SH-SY5Y (cell line): Measurements from ENCODE around the gene SMIM45.

Experiments used
- GATA2 ChIP-seq: IDR thresholded peaks from 2 replicates; pipeline ENCODE4 v1.6.1; 2011; ENCODE audit warnings: mild to moderate bottlenecking, low read depth, low read length
- GATA3 ChIP-seq: IDR thresholded peaks from 2 replicates; pipeline ENCODE4 v1.6.1; 2011; ENCODE audit warnings: low read depth, mild to moderate bottlenecking, low read length, moderate library complexity

GRCh38 chr22:41904450-41905410 lies 47.2 kb upstream of the SMIM45 start:
- TF ChIP-seq GATA2: no peak
- no peak for TF ChIP-seq GATA3
